ENCODE data around the gene GABARAP. TPM values are rescaled to one million over a fixed set of nuclear protein-coding genes. Genes with fewer than 3 reads are reported as not detected.
A peak's percentile ranks its signal among the peaks of the same experiment; 100 is the strongest.

The GABARAP gene
- total and polyA plus RNA-seq, 12 donors = 440 to 733 (median 517) TPM

DNA sequence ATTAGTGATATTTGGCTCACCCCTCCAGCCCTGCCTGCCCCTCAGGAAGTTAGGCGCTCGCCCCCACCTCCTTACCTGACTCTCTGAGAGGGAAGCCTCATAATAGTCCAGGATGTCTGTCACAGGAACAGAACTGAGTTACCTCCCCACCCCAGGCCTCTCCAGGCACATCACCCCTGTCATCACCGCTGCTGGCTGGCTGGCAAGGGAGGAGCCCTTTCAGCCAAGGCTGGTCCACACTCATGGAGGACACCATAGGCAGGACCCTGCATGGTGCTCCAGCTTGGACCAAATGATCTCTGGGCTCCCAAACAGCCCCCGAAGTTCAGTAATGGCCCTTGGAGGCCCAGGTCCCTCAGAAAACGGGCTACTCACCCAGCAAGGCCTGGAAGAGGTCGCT lies 24.1 kb downstream of the GABARAP start:
- Histone ChIP-seq H3K4me1 (peaks cover 20 to 77% (median 67%) of the 10 kb centered on the region in 9 donors), H3K36me3 (peaks cover 0 to 25% (median 0%) of the 10 kb centered on the region in 9 donors), H3K27ac (peak overlapping the region in 9 of 10 donors; percentile 36 to 98 (median 74)), H3K4me3 (peak overlapping the region in 9 of 10 donors; percentile 29 to 60 (median 52)), H3K27me3 (no peaks in the 10 kb centered on the region), H3K9me3 (no peaks in the 10 kb centered on the region)
- intact Hi-C loops (cut with DNase I) = loop anchor here in 1 of 10 donors (2.0 kb wide), 1 partner anchor 21 kb away; the partner anchor contains the start of gene PHF23
- 53 to 62% methylated on average over 6 of the region's 6 CpGs for WGBS, 2 donors
- DNase-seq (no peak), ATAC-seq (no peak)
- TF ChIP-seq, protein P1, sequence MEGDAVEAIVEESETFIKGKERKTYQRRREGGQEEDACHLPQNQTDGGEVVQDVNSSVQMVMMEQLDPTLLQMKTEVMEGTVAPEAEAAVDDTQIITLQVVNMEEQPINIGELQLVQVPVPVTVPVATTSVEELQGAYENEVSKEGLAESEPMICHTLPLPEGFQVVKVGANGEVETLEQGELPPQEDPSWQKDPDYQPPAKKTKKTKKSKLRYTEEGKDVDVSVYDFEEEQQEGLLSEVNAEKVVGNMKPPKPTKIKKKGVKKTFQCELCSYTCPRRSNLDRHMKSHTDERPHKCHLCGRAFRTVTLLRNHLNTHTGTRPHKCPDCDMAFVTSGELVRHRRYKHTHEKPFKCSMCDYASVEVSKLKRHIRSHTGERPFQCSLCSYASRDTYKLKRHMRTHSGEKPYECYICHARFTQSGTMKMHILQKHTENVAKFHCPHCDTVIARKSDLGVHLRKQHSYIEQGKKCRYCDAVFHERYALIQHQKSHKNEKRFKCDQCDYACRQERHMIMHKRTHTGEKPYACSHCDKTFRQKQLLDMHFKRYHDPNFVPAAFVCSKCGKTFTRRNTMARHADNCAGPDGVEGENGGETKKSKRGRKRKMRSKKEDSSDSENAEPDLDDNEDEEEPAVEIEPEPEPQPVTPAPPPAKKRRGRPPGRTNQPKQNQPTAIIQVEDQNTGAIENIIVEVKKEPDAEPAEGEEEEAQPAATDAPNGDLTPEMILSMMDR (IDR thresholded peaks at IDR 0.05) = no peak

DNA sequence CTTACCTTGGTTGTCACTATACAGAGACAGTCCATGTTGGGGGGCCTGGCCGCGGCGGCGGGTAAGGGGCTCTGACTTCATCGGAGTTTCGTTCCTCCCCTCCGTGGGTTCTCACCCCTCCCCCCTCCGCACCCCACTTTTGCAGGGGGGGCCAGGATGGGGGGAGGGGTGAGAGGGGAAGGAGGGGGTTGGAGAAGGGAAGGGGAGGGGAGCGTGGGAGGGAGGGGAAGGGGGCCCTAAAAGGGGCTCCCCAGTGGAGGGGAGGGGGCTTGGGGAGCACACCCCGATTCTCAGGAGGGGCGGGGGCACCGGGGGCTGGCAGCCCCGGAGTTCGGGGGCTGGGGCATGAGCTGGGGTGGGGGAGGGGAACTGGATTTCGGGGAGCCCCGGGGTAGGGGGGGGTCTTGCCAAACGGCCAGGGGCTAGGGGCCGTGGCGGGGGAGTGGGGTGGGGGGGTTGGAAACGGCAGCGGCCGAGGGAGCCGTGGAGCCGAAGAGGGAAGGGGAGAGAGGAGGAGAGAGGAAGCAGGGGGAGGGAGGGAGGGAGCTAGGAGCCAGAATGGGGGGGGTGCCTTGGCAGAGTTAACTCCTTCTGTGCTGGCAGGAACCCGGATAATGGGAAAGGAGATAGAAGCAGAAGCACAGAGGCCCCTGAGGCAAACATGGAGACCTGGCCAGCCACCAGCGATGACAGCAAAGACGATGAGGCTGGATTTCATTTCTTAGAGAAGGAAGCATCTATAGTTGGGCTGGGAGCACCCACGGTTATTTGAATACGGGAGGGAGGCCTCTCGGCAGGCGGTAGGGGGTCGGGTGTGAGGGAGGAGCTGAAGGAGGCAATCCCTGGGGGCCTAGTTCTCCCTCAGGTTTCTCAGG lies 24.9 kb downstream of the GABARAP start:
- Histone ChIP-seq H3K27ac (peak overlapping the region; percentile 36 to 98 (median 70)), H3K27me3 (no peaks in the 10 kb centered on the region), H3K4me3 (peak overlapping the region; percentile 29 to 60 (median 52)), H3K9me3 (no peaks in the 10 kb centered on the region), H3K4me1 (peaks cover 20 to 77% (median 67%) of the 10 kb centered on the region in 9 donors), H3K36me3 (peaks cover 0 to 17% (median 0%) of the 10 kb centered on the region in 9 donors)
- DNase-seq (peak; percentile 52 to 79), ATAC-seq (no peak)
- WGBS, 2 donors = 4 to 6% methylated on average over 21 to 32 of the region's 32 CpGs
- TF ChIP-seq, protein P1 (IDR thresholded peaks at IDR 0.05) = no peak
- intact Hi-C loops (cut with DNase I) = no loop called here

DNA sequence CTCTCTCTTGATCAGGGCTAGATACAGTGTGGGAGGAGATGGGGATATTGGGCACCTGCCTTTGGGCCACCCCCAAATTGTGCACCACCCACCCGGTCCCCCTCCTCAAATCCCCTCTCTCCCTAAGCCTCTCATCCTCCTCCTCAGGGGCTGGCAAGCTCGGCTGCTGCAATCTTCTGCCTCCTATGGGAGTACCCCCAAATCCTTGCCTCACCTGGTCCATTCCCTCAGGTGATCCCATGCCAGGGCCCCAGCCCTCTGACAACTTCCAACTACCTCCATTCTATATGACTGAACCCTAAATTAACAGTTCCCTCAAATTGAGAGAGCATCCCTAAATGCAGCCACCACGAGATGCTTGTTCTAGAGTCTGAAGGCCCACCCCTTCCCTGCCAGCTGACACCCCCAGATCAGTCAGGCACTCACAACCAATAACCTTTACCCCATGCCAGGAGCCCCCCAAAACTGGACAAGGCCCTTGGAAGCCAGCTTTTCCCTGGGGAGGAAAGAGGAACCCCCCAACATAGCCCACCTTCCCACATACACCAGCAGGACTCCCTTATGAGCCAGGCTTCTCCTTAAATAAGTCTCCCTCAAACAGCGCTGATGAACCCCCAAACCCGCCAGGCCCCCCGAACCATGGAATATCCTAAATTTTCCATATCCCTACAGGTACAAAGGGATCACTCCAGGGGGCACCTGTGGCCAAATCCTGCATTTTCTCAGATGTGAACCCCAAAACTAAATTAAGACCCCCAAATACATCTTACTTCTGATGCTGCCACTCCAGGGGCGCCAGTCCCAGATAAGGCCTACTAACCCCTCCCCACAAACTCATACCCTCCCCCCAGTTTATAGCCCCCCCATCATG lies 25.8 kb downstream of the GABARAP start:
- peak overlapping the region in 9 of 10 donors; percentile 36 to 98 (median 74) for H3K27ac ChIP-seq
- H3K36me3 ChIP-seq = peaks cover 0 to 8% (median 0%) of the 10 kb centered on the region in 9 donors
- no peak for ATAC-seq
- no peaks in the 10 kb centered on the region for H3K9me3 ChIP-seq
- no peaks in the 10 kb centered on the region for H3K27me3 ChIP-seq
- intact Hi-C loops (cut with DNase I) = no loop called here
- H3K4me3 ChIP-seq = peak overlapping the region; percentile 29 to 60 (median 52)
- DNase-seq = no peak
- H3K4me1 ChIP-seq = peaks cover 19 to 75% (median 65%) of the 10 kb centered on the region in 9 donors
- TF ChIP-seq, protein P1 (IDR thresholded peaks at IDR 0.05) = no peak
- WGBS, 2 donors = 36% methylated on average over 7 of the region's 7 CpGs

All from heart right ventricle (tissue), 16 donors.